Activated CD4-positive, alpha-beta T cell treated with anti-CD3 and anti-CD28 coated beads, Interleukin-10, Interleukin-2, amounts not matched to agents 100 ng/mL and 50 ng/mL, durations not matched to agents 16 hours and 8 hours (primary cell): ENCODE measurements around the gene ATP5PB.

Experiments used
- DNase-seq: peaks from one replicate; pipeline ENCODE4 v3.0.0-alpha.2; 2020

Gene ATP5PB

DNA sequence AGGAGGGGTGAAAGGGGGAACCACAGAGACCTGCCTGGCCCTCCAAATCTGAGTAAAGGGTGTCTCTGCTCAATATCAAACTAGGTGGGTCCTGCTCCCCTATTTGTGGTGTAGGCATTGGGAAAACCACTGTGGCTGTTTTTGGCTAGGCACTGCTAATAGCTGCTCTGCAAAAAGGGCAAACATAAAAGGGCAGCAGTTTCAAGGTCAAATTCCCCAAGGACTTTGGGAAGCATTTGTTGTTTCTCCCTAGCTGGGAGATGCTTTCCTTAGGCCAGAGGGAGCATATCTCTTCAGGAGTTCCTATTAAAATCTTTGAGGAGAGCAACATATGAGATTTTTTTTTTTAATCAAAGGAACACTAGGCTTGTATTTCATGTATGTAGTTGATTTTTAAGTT, 26.9 kb downstream of the ATP5PB start:
- no peak for DNase-seq

DNA sequence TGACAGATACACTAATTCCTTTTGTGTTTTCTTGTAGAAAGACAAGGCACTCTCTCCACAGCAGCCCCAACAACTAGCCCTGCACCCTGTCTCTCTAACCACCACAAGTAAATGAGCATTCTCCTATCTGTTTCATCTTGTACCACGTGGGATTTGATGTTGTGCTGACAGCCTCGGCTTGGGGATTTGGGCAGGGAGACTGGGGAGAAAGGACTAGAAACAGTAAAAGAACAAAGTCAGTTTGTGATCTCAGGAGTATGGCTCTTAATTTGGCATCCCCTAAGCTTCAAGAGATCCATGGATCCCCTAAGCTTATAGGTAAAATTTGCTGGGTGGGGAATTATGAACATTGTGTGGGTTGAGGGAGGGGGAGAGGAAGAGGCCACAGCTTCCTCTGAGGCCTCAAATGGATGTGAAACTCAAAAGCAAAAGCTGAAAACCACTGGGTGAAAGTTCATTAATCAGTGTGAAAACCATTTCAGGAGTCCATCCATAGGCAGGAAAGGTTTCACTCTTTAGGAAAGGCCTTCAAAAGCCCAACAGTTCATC, 27.6 kb downstream of the ATP5PB start:
- peak; percentile 62 for DNase-seq

DNA sequence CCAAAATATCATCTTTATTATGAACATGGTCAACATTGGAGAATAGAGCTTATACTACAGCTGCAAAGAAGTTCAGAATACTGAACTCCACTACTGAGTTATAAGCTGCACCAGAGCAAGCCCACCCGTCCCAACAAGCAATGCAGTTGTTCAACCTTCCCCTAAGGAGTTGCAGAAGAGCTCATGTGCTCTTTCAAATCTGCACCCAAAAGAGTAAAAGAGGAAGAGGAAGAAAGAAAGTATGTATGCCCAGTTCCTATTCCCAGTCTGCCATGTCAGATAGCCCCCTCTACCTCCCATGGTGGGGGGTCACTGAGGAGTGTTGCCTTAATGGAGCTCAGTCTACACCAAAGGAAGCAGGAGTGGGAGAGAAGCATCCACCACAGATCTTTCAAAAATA, 31.4 kb downstream of the ATP5PB start:
- DNase-seq, result no peak

DNA sequence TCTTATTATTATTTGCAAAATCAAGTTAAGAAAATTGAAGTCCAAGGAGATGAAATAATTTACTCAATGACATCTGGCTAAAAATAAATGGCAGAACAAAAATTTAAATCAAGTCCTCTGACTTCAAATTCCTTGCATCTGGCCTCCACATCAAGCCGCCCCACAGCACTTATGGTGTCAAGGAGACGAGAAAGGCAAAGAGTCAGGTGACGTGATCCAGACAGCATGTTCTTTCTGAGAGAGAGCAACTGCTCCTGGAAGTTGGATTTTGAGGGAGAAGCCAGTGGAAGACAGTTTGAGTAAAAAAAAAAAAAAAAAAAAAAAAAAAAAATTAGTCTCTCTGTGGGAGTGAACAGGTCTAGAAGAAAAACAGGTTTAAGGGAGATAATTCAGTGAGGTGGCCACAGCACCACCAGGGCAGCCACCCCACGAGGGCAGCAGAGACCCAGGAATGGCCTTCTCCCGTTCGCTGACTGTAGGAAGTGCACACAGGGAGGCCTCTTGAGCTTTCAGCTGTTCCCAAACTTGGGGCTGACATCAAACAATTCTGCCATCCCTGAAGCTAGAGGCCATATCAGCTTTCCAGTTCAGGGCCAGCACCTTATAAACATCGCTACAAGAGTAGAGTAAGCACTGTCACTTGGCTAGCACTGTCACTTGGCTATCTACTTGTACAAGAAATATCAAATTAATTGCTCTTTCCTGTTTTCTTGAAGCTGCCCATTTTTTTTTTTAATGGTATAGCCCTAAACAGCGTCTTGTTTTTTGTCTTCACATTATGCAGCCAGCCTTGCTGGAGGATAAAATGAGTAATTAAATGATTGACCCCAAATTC, 32.3 kb downstream of the ATP5PB start:
- peak; percentile 64 for DNase-seq

DNA sequence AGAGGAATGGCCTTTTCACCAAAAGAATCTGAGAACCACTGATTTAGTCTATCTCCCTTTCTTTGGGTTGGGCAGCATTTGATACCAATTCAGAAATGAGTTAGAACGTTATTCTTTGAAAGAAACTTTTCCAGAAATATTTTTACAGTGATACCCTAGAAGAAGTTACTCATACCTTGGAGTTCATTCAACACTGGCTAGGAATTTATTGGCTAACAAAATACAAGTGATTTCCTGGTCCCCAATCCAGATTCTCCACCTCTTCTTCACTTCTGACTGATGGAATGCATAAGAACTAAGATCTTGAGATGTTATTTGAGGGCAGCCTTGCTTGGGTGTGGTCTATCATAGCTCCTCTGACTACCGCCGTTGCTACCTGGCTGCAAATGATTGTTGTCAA, 33.9 kb downstream of the ATP5PB start:
- no peak for DNase-seq

DNA sequence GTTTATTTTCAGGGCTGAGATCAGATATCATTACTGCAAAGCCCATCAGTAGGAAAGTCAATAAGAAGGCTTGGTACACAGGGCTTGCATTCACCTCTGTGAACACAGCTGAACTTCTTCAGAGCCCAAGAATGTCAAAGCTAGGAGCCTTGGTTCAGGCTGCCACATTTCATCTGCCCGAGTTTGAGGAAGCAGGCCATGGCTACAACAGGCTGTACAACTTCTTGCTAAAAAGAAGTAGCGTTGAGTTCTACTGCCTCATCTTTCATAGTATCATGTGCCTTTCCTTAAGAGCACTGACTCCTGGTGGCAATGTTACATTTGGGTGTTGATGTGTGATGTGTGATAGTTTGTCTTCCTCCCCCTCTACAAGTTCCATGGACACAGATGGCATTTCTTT, 34.6 kb downstream of the ATP5PB start:
- no peak for DNase-seq

DNA sequence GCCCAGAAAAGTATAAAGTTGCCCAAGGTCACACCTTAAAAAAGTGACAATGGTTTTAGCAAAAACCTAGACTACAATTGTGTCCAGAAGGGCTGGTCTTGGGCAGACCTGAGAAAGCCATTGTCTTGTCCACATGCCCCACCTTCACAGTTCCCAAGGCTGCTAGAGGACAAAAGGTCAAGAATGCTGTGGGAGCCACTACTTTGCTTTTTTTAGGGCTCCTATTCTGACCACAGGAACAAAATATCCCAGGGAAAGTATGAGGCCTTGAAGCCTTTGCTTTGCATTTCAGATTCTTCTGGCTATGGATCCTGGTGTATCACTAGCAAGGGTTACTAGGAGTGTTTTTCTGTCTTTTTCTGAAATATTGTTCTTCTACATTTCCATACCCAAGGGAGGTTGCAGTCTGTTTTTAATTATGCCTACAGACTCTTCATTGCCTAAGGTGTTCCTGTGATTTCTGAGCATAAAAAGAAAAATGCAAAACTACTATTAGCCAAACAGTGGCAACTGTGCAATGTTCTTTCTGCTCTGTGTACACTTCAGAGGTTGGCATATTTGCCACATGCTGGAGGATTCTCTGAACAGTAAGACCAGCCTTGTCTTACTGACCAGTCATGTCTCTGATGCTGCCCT, 35.2 kb downstream of the ATP5PB start:
- no peak for DNase-seq

DNA sequence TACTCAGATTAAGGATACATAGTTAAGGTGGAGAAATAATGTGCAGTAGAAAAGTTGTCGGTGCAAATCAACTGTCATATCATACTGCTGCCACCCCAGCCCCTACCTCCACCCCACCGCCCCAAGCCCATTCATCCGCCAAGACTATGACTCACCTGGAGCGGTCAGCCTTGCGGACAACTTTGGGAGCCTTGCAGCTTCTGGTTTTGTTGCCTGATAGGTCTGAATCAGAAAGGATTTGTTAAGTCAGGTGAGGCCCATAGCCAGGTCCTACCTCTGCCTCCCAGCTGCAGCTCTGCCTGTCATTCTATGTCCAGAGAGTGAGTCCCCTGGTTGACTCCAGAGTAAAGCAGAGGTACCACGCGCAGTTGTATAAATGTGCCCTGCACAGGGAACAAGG, 37.2 kb downstream of the ATP5PB start:
- DNase-seq, result no peak

DNA sequence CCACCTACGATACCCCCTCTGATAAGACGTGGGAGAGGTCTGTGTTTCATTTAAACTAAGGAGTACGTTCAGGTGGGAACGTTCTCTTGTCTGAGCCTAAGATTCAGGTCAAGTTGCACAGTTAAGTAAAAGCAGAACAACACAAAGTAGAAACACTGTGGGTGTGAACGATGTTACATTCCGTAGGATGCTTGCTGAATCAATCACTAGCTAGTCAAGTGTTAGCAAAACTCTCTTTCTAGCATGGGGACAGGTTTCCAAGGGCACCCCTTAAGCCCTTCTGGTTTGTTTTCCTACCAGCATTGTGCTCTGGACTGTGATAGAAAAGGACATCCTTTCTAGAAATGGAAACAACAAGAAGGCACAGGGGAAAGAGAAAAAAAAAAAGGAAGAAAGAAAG, 37.9 kb downstream of the ATP5PB start:
- no peak for DNase-seq

DNA sequence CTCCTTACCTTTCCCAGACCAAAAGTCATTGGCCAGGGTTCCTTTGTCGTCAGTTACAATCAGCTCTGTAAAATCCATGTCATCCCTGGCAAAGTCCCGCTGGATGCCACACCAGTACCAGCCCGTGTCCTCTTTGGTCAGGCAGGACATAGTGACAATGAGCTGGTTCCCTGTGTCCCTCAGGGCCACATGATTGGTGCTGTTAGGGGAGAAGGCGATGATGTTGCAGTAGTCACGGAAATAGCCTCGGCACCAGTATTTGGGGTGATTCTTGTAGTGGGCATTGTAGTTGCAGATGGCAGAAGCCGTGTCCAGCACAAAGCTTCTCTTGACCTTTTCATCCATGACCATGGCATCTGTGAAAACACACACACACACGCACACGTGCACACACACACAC, 39.4 kb downstream of the ATP5PB start:
- DNase-seq, result no peak

DNA sequence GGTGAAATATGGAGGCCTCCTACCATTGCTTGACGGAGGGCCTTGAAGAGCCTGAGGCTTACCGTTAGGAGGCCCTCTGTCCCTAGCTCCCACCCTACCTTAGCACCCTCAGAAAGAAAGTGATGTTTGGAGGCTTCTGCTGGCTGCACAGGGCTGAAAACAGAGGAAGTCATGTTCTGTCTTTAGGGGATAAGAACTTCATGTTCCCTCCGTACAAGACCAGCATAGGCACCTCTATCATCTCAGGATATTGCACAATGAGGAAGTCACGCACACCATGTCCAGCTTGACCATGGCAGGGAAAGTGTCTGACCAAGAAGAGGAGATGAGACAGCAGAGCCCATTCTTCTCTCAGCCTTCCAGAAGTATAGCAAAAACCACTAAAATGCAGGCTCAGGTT, 40.3 kb downstream of the ATP5PB start:
- DNase-seq, result no peak

DNA sequence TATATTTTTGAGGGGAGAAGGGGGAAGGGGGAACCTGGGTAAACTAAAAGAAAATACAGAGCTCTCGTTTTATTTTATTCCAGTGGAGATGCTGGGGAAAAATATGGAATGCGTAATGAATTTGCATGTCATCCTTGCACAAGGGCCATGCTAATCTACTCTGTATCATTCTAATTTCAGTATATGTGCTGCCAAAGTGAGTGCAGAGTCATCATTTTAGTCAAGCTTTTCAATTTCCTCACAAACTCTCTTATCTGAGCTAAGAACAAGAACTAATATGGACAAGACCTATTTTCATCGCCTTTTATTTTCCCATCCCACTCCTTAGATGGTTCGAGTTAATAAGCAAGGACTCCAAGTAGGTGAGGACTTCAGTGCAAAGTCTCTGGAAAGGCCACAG, 41.0 kb downstream of the ATP5PB start:
- DNase-seq, result no peak

DNA sequence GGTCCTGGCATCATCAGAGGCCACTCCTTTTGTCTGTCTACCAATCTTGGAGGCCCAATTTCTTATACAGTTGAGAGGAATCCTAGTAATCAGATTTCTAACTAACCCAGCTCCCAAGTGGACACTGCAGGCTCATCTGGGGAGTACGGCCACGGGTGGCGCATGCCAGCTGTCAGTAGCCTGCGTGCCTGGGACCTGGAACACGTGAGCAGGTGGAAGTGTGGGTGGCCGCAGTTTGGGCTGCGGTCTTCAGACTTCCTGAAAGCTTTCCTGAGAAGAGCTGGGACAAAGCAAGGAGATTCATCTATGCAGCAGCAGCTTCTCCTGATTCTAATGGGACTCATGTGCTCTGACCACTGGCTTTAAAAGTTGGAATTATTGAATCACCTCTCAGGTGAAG, 41.8 kb downstream of the ATP5PB start:
- DNase-seq, result no peak

DNA sequence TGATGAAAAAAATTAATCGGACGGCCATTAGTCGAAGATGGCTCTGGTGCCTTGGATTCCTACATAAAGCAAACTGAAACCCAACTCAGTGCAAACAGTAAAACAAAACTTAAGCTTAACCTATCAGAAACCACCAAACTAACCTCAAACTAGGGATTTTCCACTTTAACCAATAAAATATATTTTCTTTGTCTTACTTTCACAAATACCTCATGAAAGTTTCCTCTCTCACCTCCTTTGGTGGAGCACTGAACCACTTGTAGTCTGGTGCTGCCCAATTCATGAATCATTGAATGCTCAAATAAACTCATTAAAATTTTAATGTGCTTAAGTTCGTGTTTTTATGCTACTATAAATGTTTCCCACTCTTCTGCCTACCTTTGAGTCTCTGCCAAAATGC, 47.1 kb downstream of the ATP5PB start:
- DNase-seq, result peak; percentile 64

DNA sequence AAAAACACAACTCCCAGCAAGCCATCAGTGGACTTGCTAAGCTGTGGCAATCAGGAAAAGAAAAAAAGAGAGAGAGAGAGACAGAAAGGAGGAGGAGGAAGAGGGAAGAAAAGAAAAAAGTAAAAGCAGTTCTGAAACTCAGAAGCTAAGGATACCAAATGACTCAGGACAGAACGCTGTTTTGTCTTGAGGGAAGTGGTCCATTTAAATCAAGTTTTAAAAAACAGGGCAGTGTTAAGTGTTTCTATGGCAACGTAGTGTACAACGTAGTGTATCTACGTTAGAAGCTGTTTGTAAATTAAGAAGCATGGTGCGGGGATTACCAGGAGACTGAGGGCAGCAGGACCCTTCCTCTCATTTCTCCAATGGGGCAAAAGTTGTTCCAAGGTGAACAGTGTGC, 48.3 kb downstream of the ATP5PB start:
- peak; percentile 42 for DNase-seq

DNA sequence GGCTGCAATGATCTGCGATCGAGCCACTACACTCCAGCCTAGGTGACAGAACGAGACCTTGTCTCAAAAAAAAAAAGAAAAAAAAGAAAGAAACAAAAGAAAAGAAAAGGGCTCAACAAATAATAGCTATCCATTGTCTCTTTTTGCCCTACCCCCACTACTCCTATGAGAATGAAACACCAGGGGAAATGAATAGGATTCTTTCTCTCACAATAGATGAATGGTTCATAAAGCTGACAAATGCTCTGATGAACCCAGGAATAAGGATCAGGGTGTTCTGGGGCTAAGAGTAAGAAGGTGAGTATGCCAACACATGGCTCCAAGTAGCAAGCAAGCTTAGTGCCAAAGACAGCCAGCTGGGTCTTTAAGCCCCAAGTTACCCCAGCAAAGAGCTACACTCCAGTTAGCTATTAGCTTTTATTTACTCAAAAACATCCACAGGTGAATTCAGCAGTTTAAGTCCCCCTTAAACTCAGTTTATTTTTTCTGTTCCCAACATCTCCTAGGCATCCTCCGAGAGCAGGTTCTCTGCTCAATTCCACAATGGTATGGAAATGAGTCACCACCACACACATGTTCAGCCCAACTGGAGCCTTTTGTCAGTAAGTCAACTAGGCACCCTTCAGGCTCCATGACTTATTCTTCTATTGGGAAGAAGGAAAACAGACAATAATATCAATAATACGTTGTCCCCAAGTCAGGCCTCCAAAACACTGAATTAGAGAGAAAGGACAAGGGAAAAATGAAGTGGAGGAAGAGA, 49.9 kb downstream of the ATP5PB start:
- no peak for DNase-seq

DNA sequence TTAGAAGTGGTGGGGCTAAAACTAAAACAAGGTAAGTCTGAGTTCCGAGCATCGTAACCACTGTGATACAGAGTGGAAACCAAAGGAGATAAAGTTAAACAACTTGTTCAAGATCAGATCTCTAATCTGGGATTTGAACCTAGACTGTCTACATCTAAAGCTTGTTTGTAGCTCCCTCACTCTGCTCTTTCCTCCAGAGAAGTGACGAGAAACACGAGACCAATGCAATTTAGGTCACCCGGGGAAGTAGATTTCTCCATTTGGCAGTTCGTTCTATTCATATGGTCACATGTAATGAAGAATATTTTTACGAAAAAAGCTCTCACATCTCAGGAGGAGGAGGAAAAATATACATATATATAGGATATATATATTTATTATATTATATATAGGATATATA, 52.4 kb downstream of the ATP5PB start:
- DNase-seq, result no peak

DNA sequence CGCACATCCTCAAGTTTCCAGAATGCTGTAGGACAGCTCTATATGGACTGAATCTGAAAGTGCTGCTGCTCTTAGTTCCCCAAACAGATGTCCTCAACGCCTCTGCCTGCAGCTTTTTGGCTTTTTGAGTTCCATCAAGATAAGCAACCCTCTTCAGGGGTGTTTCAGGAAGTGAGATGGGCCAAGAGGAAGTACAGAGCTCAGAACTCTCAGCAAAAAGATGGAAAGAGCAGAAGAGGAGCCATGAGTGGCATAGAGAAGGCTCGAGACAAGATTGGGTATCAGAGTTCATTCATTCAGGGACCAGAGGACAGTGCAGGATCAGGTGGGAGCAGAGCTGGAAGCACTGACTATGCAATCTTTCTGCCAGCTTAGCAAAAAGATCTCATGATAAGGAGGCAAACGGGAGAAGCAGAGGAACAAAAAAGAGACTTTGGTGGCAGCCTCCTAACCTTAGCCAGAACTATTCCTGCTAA, 54.4 kb downstream of the ATP5PB start, which contains the start of the genes ADORA3 and TMIGD3:
TSS of gene ADORA3 (minus strand) at position 49 of the 476 bp plus-strand sequence. CDS start 279 bp downstream, outside the sequence.
TSS of gene TMIGD3 (minus strand) at position 49 of the 476 bp plus-strand sequence. CDS start 279 bp downstream, outside the sequence.
- no peak for DNase-seq

DNA sequence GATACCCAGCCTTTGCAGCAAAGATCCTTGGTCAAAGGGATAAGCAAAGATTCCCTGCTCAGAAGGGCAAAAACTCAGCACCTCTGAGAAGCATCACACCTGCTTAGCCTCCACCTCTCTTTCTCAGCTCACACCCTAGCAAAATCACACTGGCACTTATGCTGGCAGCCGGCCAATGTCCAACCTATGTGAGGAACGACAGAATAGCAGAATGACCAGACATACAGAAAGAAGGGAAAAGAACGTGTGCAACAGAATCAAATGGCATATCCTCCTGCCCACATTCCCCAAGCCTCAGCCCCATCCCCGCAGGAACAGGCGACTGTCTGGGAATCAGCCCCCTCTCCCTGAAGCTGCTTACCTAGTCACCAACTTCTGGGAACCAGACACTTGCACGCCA, 54.8 kb downstream of the ATP5PB start:
- no peak for DNase-seq

DNA sequence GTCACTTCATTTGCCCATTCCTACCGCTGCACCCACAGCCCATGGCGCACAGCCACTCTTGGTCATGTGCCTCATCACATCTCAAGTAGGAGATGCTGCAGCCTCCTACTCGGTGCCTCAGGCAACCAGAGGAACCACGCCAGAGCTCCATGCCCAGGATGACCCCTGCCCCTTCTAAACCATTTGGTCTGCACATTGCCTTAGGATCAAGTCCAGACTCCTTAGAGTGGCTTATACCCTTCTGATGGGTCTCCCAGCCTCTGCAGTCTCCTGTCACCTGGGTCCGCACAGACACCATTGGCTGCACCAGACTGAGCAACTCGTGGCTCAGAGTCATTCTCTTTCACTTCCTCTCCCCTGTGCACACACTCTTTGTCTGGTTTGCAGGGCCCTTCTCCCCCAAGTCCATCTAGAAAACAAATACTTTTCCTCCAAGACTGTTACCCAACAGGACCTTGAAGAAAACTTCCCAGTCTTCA, 56.4 kb downstream of the ATP5PB start:
- DNase-seq, result peak; percentile 36

DNA sequence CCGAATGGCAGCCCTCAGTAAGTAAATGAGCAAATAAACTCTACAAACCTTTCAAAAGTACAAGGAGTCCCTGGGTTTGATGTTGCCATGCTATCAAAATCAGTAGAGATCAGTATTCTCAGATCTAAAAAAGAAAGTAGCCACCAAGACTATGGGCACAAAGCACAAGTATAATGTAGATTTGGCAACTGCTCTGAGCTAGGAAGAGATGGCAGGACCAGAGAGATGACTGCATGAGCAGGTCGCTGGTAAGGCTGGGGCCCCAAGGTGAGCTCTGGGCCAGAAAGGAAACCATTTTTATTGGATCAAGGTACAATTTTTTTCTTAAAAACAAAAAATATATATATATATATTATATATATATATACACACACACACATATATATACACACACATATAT, 57.3 kb downstream of the ATP5PB start:
- peak; percentile 31 for DNase-seq

DNA sequence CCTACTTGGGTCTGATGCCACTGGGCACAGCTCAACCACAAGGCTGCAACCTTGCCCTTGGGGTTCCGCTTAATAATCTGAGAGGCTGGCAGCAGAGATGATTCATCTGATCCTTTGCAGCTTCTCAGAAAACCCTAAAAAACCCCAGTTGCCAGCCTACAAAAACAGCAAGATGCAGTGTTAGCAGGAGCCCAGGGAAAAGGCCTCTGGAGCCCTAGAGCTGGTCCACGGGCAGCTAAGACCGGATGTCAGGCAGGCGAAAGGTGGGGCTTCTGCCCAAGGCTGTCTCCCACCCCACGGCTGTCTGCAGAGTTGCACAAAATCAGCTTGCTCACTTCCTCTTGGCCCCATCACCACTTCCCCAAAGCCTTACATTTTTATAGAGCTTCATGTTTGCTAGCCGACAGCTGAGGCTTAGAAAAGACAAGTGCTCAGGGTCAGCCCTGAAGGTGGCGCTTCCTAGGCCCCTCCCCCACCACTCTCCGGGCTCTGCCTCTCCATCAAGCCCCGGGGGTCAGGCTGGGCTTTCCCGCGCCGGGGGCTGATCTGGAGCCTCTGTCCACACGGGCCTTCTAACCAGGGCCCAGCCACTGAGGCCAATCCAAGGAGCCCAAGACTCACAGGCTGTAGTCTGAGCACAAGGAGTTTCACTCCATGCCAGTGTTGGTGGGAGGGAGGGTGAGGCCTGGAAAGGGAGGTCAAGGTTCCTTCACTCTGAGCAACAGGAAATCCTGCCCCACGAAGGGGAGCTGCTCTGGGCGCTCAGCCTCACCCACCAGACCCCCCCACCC, 58.3 kb downstream of the ATP5PB start:
- peak; percentile 94 for DNase-seq
